ENCODE measurements around the gene CCR1. TPM values are rescaled to one million over a fixed set of nuclear protein-coding genes. Genes with fewer than 3 reads are reported as not detected.

The CCR1 gene
- total and polyA plus RNA-seq, 5 donors = 1.3 to 10.7 (median 5.8) TPM

GRCh38 chr3:46231323-46231722 lies 23.2 kb upstream of the CCR1 start:
- WGBS = 82% methylated on average over 5 of the region's 5 CpGs
- H3K9me3 ChIP-seq (ENCODE audit: control insufficient read depth, low read length) = no peaks in the 10 kb centered on the region
- no peak overlapping the region for H3K4me3 ChIP-seq (ENCODE audit: low read length)
- H3K4me1 ChIP-seq (ENCODE audit: control insufficient read depth, insufficient read depth, low read length) = no peaks in the 10 kb centered on the region
- intact Hi-C loops (cut with DNase I) = no loop called here
- H3K27ac ChIP-seq (ENCODE audit: low read length) = no peak overlapping the region
- no peaks in the 10 kb centered on the region for H3K27me3 ChIP-seq (ENCODE audit: control insufficient read depth, insufficient read depth)
- DNase-seq (no peak), ATAC-seq (no peak)

DNA sequence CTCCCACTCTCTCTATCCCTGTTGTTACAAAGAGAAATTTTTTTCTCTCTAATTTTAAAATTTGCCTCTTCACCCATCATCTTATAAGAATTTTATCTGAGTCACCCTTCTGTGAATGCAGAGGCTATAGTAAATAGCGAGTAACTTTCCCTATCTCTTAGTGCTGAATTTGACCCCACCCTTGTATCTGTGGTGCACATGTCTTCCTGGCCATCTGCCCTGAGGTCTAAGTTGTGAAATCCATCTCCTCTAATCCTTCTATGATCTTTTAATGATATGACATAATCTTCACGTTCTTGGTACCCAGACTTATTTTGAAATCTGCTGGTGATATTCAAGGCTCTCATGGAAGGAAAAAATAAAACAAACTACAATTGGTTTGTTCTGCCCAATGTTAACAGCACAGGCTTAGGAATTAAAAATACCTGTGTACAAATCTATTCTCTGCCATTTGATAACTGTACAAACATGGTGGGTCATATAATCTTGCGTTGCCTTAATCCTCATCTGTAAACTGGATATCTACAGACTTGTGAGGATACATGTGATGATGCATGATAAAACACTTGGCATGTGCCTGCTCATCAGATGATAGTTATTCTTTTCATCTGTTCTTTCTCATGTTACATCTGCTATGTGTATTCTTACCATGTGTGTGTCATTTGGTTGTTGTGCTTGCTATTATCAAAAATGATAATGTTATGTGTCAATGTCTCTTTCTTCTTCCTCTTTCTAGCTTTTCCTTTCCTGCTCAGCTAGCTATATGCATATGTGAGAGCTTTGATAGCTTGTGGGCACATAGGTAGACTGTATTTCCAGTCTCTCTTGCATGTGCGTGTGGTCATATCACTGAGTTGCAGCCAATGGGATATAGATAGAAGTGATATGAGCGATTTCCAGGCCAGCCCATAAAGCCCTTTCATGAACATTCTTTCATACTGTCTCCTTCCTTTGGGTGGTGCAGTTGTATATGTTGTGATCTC lies 20.4 kb upstream of the CCR1 start:
- Histone ChIP-seq H3K4me1 (ENCODE audit: control insufficient read depth, insufficient read depth, low read length) (no peaks in the 10 kb centered on the region), H3K27me3 (ENCODE audit: control insufficient read depth, insufficient read depth) (no peaks in the 10 kb centered on the region), H3K27ac (ENCODE audit: low read length) (no peak overlapping the region), H3K9me3 (ENCODE audit: control insufficient read depth, low read length) (no peaks in the 10 kb centered on the region), H3K4me3 (ENCODE audit: low read length) (no peak overlapping the region)
- no peak for ATAC-seq
- intact Hi-C loops (cut with DNase I) = no loop called here
- 58% methylated on average over 5 of the region's 5 CpGs for WGBS
- no peak for DNase-seq

DNA sequence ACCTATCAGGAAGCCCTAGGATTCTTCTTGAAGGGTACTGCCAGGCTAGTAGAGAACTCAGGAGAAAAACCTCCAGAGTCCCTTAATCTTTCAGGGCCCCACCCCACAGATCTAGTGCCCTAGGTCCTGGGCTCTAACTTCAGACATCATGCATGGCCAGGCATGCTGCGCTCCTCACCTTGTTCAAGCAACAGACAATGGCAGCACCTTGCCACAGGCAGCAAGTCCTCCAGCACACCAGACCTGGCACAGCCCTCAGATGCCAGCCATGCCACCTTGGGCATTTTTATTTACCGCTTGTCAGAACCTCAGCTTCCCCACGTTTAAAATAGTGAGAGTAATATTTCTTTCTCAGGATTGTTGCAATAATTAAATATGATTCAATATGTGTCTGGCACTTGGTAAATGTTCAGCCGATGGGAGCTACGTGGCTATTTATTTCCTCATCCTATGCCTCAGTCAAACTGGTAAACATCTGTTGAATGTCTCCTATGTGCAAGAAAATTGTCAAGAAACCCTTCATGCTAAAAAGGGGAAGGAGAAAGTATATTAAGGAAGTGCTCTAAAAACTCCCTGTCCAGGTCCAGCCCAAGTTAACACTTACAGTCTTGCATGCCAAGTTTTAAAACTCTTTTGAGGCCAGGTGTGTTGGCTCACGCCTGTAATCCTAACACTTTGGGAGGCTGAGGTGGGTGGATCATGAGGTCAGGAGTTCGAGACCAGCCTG lies 14.5 kb upstream of the CCR1 start:
- no peak for DNase-seq
- no peaks in the 10 kb centered on the region for H3K4me1 ChIP-seq (ENCODE audit: control insufficient read depth, insufficient read depth, low read length)
- no peaks in the 10 kb centered on the region for H3K27me3 ChIP-seq (ENCODE audit: control insufficient read depth, insufficient read depth)
- no peak overlapping the region for H3K27ac ChIP-seq (ENCODE audit: low read length)
- no peak overlapping the region for H3K4me3 ChIP-seq (ENCODE audit: low read length)
- intact Hi-C loops (cut with DNase I) = no loop called here
- H3K9me3 ChIP-seq (ENCODE audit: control insufficient read depth, low read length) = no peaks in the 10 kb centered on the region
- WGBS = 66% methylated on average over 7 of the region's 7 CpGs
- peak; percentile 29 to 36 for ATAC-seq

DNA sequence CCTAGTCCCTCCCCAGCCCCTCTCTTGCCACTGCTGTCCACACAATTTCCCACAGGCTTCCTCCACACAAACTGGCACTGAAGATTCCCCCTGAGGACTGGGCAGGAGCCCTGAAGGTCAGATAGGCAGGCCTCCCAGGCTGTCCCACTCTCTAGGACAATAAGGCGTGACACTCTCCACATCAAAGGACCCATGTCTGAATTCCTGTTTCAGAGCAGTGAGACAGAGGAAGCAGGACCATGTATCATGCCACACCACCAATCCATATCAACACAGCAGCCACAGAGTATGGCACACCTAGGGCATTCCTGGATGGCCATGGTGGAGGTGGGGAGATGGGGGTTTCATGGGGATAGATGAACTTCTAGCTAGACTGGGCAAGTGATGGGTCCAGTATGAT lies 13.8 kb upstream of the CCR1 start:
- intact Hi-C loops (cut with DNase I) = no loop called here
- 71% methylated on average over 1 of the region's 1 CpG for WGBS
- H3K4me3 ChIP-seq (ENCODE audit: low read length) = no peak overlapping the region
- H3K9me3 ChIP-seq (ENCODE audit: control insufficient read depth, low read length) = no peaks in the 10 kb centered on the region
- ATAC-seq (no peak), DNase-seq (no peak)
- H3K27ac ChIP-seq (ENCODE audit: low read length) = no peak overlapping the region
- H3K27me3 ChIP-seq (ENCODE audit: control insufficient read depth, insufficient read depth) = no peaks in the 10 kb centered on the region
- H3K4me1 ChIP-seq (ENCODE audit: control insufficient read depth, insufficient read depth, low read length) = no peaks in the 10 kb centered on the region

GRCh38 chr3:46221391-46221790 lies 13.3 kb upstream of the CCR1 start:
- H3K4me1 ChIP-seq (ENCODE audit: control insufficient read depth, insufficient read depth, low read length) = no peaks in the 10 kb centered on the region
- H3K27me3 ChIP-seq (ENCODE audit: control insufficient read depth, insufficient read depth) = no peaks in the 10 kb centered on the region
- H3K4me3 ChIP-seq (ENCODE audit: low read length) = no peak overlapping the region
- no peaks in the 10 kb centered on the region for H3K9me3 ChIP-seq (ENCODE audit: control insufficient read depth, low read length)
- 51% methylated on average over 4 of the region's 4 CpGs for WGBS
- intact Hi-C loops (cut with DNase I) = no loop called here
- DNase-seq (no peak), ATAC-seq (no peak)
- H3K27ac ChIP-seq (ENCODE audit: low read length) = no peak overlapping the region

- Histone ChIP-seq H3K4me3 (ENCODE audit: low read length) (no peak overlapping the region), H3K9me3 (ENCODE audit: control insufficient read depth, low read length) (no peaks in the 10 kb centered on the region), H3K27me3 (ENCODE audit: control insufficient read depth, insufficient read depth) (no peaks in the 10 kb centered on the region), H3K27ac (ENCODE audit: low read length) (no peak overlapping the region), H3K4me1 (ENCODE audit: control insufficient read depth, insufficient read depth, low read length) (no peaks in the 10 kb centered on the region)
- ATAC-seq (no peak), DNase-seq (no peak)
- 73% methylated on average over 2 of the region's 2 CpGs for WGBS
- intact Hi-C loops (cut with DNase I) = no loop called here
These were observed 10.1 kb upstream of the CCR1 start for GRCh38 chr3:46218196-46218709.

DNA sequence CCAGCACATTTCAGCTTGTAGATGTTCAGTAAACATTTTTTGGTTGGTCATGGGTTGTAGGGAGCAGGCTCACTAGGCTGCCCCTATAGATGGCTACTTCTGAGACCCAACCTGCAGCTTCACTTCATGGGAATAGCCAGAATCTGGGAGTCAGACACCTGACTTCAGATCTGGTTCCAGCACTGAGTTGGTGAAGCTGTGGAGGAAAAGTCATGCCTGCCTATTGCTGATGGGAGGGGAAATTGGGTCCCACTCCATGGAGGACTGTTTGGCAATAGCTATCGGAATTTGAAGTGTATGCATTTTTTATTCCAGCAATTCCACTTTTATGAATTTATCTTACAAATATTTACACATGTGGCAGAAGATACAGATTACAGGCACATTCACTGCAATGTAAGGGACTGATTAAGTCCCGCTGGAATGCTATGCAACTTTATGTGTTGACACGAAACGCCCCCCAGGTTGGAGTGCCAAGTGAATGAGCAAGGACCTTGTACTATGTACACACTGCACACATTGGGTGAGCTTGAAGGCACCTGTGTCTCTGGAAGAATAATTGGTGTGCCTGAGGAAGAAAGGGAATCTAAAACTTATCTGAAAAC lies 7.8 kb upstream of the CCR1 start:
- H3K4me1 ChIP-seq (ENCODE audit: control insufficient read depth, insufficient read depth, low read length) = no peaks in the 10 kb centered on the region
- intact Hi-C loops (cut with DNase I) = no loop called here
- H3K27ac ChIP-seq (ENCODE audit: low read length) = no peak overlapping the region
- 67% methylated on average over 4 of the region's 4 CpGs for WGBS
- H3K9me3 ChIP-seq (ENCODE audit: control insufficient read depth, low read length) = no peaks in the 10 kb centered on the region
- ATAC-seq (no peak), DNase-seq (no peak)
- no peaks in the 10 kb centered on the region for H3K27me3 ChIP-seq (ENCODE audit: control insufficient read depth, insufficient read depth)
- no peak overlapping the region for H3K4me3 ChIP-seq (ENCODE audit: low read length)

- intact Hi-C loops (cut with DNase I) = no loop called here
These were observed 6.7 kb upstream of the CCR1 start for GRCh38 chr3:46214751-46215352.

DNA sequence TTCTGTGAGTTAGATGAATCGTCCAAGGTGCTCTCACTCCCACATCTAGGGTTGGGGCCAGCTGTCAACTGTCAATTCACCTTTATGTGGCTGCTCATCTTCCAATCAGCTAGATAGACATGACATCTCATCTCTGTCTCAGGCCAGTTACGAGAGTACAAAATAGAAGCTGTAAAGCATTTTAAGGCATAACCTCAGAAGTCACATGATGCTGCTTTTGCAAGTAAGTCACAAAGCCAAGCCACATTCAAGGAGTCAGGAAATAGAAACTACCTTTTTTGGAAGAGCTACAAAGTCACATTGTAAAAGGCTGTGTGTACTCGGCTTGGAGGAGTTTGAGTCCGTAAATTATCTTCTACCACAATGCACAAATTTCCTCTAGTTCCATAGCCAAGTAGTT lies 5.1 kb upstream of the CCR1 start:
- ATAC-seq (no peak), DNase-seq (no peak)
- 55% methylated on average over 4 of the region's 4 CpGs for WGBS
- no peaks in the 10 kb centered on the region for H3K27me3 ChIP-seq (ENCODE audit: control insufficient read depth, insufficient read depth)
- no peak overlapping the region for H3K27ac ChIP-seq (ENCODE audit: low read length)
- no peaks in the 10 kb centered on the region for H3K4me1 ChIP-seq (ENCODE audit: control insufficient read depth, insufficient read depth, low read length)
- H3K9me3 ChIP-seq (ENCODE audit: control insufficient read depth, low read length) = no peaks in the 10 kb centered on the region
- intact Hi-C loops (cut with DNase I) = no loop called here
- no peak overlapping the region for H3K4me3 ChIP-seq (ENCODE audit: low read length)

More at GRCh38 chr3:46214751-46215352, 6.7 kb upstream of the CCR1 start:
- Histone ChIP-seq H3K9me3 (ENCODE audit: control insufficient read depth, low read length) (no peaks in the 10 kb centered on the region), H3K27me3 (ENCODE audit: control insufficient read depth, insufficient read depth) (no peaks in the 10 kb centered on the region), H3K4me3 (ENCODE audit: low read length) (no peak overlapping the region), H3K27ac (ENCODE audit: low read length) (no peak overlapping the region), H3K4me1 (ENCODE audit: control insufficient read depth, insufficient read depth, low read length) (no peaks in the 10 kb centered on the region)
- no peak for ATAC-seq
- no peak for DNase-seq
- WGBS = 37% methylated on average over 1 of the region's 1 CpG

DNA sequence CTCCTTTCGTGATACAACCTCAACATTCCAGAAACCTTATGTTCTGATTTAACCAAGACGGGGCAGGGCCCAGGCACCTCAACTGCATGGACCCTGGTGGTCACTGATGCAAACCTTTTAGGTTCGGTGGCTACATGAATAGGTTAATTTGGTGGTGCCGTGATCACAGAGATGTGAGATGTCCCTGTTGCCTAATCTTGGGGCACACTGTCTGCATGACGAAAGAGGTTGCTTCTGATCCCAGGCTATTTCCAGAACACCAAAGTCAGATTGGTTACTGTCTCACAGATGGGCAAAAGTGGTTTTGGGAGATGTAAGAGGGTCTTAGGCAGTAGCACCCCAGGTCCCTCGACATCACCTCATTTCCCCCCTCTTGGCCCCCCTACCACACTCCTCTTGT lies 4.0 kb upstream of the CCR1 start:
- no peak overlapping the region for H3K27ac ChIP-seq (ENCODE audit: low read length)
- H3K9me3 ChIP-seq (ENCODE audit: control insufficient read depth, low read length) = no peaks in the 10 kb centered on the region
- no peak overlapping the region for H3K4me3 ChIP-seq (ENCODE audit: low read length)
- H3K27me3 ChIP-seq (ENCODE audit: control insufficient read depth, insufficient read depth) = no peaks in the 10 kb centered on the region
- intact Hi-C loops (cut with DNase I) = no loop called here
- no peak for DNase-seq
- WGBS = 74% methylated on average over 6 of the region's 6 CpGs
- ATAC-seq = no peak
- no peaks in the 10 kb centered on the region for H3K4me1 ChIP-seq (ENCODE audit: control insufficient read depth, insufficient read depth, low read length)
